Lower lobe of right lung (tissue), 2 donors: ENCODE results near the gene LENG8. TPM values are rescaled to one million over a fixed set of nuclear protein-coding genes. Genes with fewer than 3 reads are reported as not detected.
"Not testable (repeated sequence)": the region's sequence is repeated elsewhere in the genome, so short reads cannot be mapped to it uniquely, and the experiment has no call there.

Experiments used
- ATAC-seq, 2 donors: fragments of 200-7000 bp; cut with Tn5 transposase; one replicate each; pipeline ENCODE4 v1.9.1; 2020 to 2022; ENCODE audit warnings: mild to moderate bottlenecking in 2 of 2, moderate library complexity in 2 of 2
- DNase-seq: peaks from one replicate; pipeline ENCODE4 v3.0.0-alpha.2; 2020
- H3K27ac ChIP-seq: fragments of 200-600 bp; one replicate; pipeline ENCODE4 v1.8.0; 2022
- H3K27me3 ChIP-seq: fragments of 200-600 bp; one replicate; pipeline ENCODE4 v1.8.0; 2022; ENCODE audit warnings: low read depth
- H3K36me3 ChIP-seq: fragments of 200-600 bp; one replicate; pipeline ENCODE4 v1.8.0; 2022; ENCODE audit warnings: mild to moderate bottlenecking
- H3K4me1 ChIP-seq: fragments of 200-600 bp; one replicate; pipeline ENCODE4 v1.8.0; 2022
- H3K4me3 ChIP-seq: fragments of 200-600 bp; one replicate; pipeline ENCODE4 v1.8.0; 2022; ENCODE audit warnings: mild to moderate bottlenecking
- H3K9me3 ChIP-seq: fragments of 200-600 bp; one replicate; pipeline ENCODE4 v1.8.0; 2022
- intact Hi-C: fragments of 100-400 bp; cut with DNase I; formaldehyde crosslinking; loops from one replicate; pipeline ENCODE4 v1.11.0; 2022
- total RNA-seq: library from RNA; stranded (reverse); fragmentation: NEBNext Ultra II Directional; extraction: Animal tissue kit (Norgen Biotek cat#: 25700); gene quantifications from one replicate; pipeline ENCODE4 v1.2.1, GENCODE V29; 2021
- TF ChIP-seq, protein P1 (sequence below): fragments of 200-600 bp; IDR thresholded peaks from one replicate; pipeline ENCODE4 v1.8.0; 2022; ENCODE audit warnings: antibody characterized with exemption, mild to moderate bottlenecking
- donor health status: DM: no; HTN: yes; CAD: no; lungs with severe emphysema.

The LENG8 gene
- total RNA-seq, 1 donor from 2014 or later = 183 TPM

GRCh38 chr19:54464630-54465425 lies 15.8 kb downstream of the LENG8 start:
- intact Hi-C loops = no loop called here
- Histone ChIP-seq H3K9me3 (no peaks in the 10 kb centered on the region), H3K4me3 (peak overlapping the region; percentile 75), H3K27ac (peak overlapping the region; percentile 98), H3K36me3 (peaks cover 25% of the 10 kb centered on the region), H3K27me3 (peaks cover 10% of the 10 kb centered on the region), H3K4me1 (peaks cover 53% of the 10 kb centered on the region)
- ATAC-seq = peak; percentile 81 to 84
- TF ChIP-seq, protein P1, sequence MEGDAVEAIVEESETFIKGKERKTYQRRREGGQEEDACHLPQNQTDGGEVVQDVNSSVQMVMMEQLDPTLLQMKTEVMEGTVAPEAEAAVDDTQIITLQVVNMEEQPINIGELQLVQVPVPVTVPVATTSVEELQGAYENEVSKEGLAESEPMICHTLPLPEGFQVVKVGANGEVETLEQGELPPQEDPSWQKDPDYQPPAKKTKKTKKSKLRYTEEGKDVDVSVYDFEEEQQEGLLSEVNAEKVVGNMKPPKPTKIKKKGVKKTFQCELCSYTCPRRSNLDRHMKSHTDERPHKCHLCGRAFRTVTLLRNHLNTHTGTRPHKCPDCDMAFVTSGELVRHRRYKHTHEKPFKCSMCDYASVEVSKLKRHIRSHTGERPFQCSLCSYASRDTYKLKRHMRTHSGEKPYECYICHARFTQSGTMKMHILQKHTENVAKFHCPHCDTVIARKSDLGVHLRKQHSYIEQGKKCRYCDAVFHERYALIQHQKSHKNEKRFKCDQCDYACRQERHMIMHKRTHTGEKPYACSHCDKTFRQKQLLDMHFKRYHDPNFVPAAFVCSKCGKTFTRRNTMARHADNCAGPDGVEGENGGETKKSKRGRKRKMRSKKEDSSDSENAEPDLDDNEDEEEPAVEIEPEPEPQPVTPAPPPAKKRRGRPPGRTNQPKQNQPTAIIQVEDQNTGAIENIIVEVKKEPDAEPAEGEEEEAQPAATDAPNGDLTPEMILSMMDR = no peak
- DNase-seq = peak; percentile 97

- TF ChIP-seq, protein P1 = no peak
- no peak overlapping the region for H3K4me3 ChIP-seq
- no peaks in the 10 kb centered on the region for H3K9me3 ChIP-seq
- ATAC-seq (no peak), DNase-seq (peak; percentile 52)
- intact Hi-C loops = no loop called here
- H3K27me3 ChIP-seq = peaks cover 17% of the 10 kb centered on the region
- H3K4me1 ChIP-seq = peaks cover 53% of the 10 kb centered on the region
- H3K36me3 ChIP-seq = peaks cover 17% of the 10 kb centered on the region
- H3K27ac ChIP-seq = no peak overlapping the region
Observed at GRCh38 chr19:54465426-54466109, 16.6 kb downstream of the LENG8 start.

DNA sequence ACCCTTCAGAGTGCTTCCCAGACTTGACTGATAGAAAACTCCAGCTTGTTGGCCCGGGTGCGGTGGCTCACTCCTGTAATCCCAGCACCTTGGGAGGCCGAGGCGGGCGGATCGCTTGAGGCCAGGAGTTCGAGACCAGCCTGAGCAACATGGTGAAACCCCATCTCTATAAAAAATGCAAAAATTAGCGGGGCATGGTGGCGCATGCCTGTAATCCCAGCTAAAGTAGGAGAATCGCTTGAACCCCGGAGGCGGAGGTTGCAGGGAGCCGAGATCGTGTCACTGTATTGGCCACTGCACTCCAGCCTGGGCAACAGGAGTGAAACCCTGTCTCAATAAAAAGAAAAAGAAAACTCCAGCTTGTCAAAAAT lies 17.1 kb downstream of the LENG8 start:
- H3K9me3 ChIP-seq, ATAC-seq, intact Hi-C loops, H3K4me3 ChIP-seq, H3K27ac ChIP-seq: not testable (repeated sequence)
- Histone ChIP-seq H3K4me1 (peaks cover 52% of the 10 kb centered on the region), H3K27me3 (peaks cover 22% of the 10 kb centered on the region), H3K36me3 (peaks cover 12% of the 10 kb centered on the region)
- peak; percentile 45 for DNase-seq

GRCh38 chr19:54469496-54469934 lies 20.5 kb downstream of the LENG8 start:
- Histone ChIP-seq H3K27me3 (peaks cover 28% of the 10 kb centered on the region), H3K27ac (peak overlapping the region; percentile 75), H3K36me3 (no peaks in the 10 kb centered on the region), H3K4me1 (peaks cover 36% of the 10 kb centered on the region), H3K4me3 (no peak overlapping the region), H3K9me3 (no peaks in the 10 kb centered on the region)
- peak; percentile 63 for DNase-seq
- intact Hi-C loops = no loop called here
- TF ChIP-seq, protein P1 = no peak
- no peak for ATAC-seq

DNA sequence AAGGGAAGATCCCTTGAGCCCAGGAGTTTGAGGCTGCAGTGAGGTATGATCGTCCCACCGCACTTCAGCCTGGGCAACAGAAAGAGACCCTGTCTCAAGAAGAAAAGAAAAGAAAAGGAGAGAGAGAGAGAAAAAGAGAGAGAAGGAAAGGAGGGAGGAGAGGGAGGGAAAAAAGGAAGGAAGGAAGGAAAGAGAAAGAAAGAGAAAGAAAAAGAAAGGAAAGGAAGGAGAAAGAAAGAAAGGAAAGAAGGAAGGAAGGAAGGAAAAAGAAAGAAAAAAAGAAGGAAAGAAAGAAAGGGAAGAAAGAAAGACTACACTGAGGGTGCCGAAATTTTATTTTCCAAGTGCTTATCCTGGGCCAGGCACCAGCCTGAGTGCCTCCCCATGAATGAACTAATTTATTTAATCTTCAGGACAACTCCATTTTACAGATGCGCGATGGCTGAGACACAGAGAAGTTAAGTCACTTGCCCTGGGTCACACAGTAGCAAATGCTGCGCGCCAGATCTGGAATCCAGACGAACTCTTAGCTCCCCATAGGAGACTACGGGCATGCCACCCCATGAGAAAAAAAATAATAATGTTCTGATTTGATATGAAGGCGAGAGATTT lies 21.4 kb downstream of the LENG8 start:
- TF ChIP-seq, protein P1 = no peak
- no peaks in the 10 kb centered on the region for H3K9me3 ChIP-seq
- no peak for ATAC-seq
- H3K4me1 ChIP-seq = peaks cover 32% of the 10 kb centered on the region
- H3K27me3 ChIP-seq = peaks cover 28% of the 10 kb centered on the region
- intact Hi-C loops = no loop called here
- no peaks in the 10 kb centered on the region for H3K36me3 ChIP-seq
- H3K27ac ChIP-seq = peak overlapping the region; percentile 82
- DNase-seq = no peak
- peak overlapping the region; percentile 56 for H3K4me3 ChIP-seq
